NT2/D1 (cell line): ENCODE measurements around the gene MAPK10.

ENCODE experiments used
- SUZ12 ChIP-seq: IDR thresholded peaks from 2 replicates; pipeline ENCODE4 v1.6.1; 2011; ENCODE audit not compliant: insufficient read length, insufficient read depth; ENCODE audit errors: extremely low read depth
- YY1 ChIP-seq: IDR thresholded peaks from 2 replicates; pipeline ENCODE4 v1.6.1; 2011; ENCODE audit not compliant: insufficient read length, insufficient read depth
- ZNF274 ChIP-seq: IDR thresholded peaks from 2 replicates; pipeline ENCODE4 v1.6.1; 2011; ENCODE audit warnings: mild to moderate bottlenecking, low read depth, low read length

- no peak for TF ChIP-seq YY1
- TF ChIP-seq ZNF274: no peak
- TF ChIP-seq SUZ12: no peak
Measured at GRCh38 chr4:86381431-86381830, 21.6 kb upstream of the MAPK10 start.
